ENCODE measurements around the gene HECTD2.

DNA sequence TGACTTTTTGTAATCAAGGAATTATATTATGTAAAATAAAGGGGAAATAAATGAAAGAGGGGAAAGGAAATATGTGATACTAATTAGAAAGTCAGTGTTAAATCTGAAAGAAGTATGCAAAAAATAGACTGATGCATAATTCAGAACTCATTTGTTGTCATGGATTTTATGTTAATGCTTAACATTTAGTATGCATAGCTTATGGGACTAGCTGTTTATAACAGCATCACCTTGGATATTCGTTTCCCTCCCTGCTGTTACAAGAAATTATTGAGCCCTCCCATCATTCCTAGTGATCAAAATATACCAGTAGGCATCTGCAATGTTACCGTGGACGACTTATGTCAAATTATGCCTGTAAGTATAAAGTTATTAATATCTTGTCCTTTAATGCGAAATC lies 85.9 kb downstream of the HECTD2 start:
- TF ChIP-seq TARDBP (IDR thresholded peaks at IDR 0.05) (no peak), HDGF (IDR thresholded peaks at IDR 0.05; ENCODE audit: borderline replicate concordance) (no peak), SP1 (IDR thresholded peaks at IDR 0.05) (no peak), FOXK2 (IDR thresholded peaks at IDR 0.05) (no peak), BHLHE40 (IDR thresholded peaks at IDR 0.05; ENCODE audit: borderline replicate concordance) (no peak), NFRKB (IDR thresholded peaks at IDR 0.05) (no peak), LEF1 (IDR thresholded peaks at IDR 0.05; ENCODE audit: borderline replicate concordance) (no peak), FOXM1 (IDR thresholded peaks at IDR 0.05; ENCODE audit: borderline replicate concordance) (no peak), L3MBTL2 (conservative IDR thresholded peaks at IDR 0.05) (no peak), SUZ12 (IDR thresholded peaks at IDR 0.05) (no peak), ZNF384 (IDR thresholded peaks at IDR 0.05) (no peak), ELF4 (IDR thresholded peaks at IDR 0.05) (no peak), CTBP1 (IDR thresholded peaks at IDR 0.05; ENCODE audit: borderline replicate concordance) (no peak)
- TF ChIP-seq, protein P1, sequence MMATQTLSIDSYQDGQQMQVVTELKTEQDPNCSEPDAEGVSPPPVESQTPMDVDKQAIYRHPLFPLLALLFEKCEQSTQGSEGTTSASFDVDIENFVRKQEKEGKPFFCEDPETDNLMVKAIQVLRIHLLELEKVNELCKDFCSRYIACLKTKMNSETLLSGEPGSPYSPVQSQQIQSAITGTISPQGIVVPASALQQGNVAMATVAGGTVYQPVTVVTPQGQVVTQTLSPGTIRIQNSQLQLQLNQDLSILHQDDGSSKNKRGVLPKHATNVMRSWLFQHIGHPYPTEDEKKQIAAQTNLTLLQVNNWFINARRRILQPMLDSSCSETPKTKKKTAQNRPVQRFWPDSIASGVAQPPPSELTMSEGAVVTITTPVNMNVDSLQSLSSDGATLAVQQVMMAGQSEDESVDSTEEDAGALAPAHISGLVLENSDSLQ (IDR thresholded peaks at IDR 0.05) = no peak
